GM13976 (cell line): ENCODE measurements around the gene ANO1.

Experiments
- DNase-seq: peaks from one replicate; pipeline ENCODE4 v3.0.0; 2012; ENCODE audit warnings: low spot score
- in situ Hi-C: fragments of 300-500 bp; cut with MboI; formaldehyde crosslinking; loops from one replicate; pipeline ENCODE4 v1.12.0; 2022; ENCODE audit warnings: low sequenced_read_pairs, mixed read lengths, inconsistent platforms; ENCODE audit not compliant: unreplicated experiment
- TF ChIP-seq, protein P1 (sequence below): IDR thresholded peaks from 2 replicates; pipeline ENCODE4 v1.5.1; 2012; ENCODE audit warnings: borderline replicate concordance, mild to moderate bottlenecking; ENCODE audit not compliant: insufficient read depth; ENCODE audit errors: extremely low read depth, missing control alignments, control extremely low read depth

Gene ANO1

DNA sequence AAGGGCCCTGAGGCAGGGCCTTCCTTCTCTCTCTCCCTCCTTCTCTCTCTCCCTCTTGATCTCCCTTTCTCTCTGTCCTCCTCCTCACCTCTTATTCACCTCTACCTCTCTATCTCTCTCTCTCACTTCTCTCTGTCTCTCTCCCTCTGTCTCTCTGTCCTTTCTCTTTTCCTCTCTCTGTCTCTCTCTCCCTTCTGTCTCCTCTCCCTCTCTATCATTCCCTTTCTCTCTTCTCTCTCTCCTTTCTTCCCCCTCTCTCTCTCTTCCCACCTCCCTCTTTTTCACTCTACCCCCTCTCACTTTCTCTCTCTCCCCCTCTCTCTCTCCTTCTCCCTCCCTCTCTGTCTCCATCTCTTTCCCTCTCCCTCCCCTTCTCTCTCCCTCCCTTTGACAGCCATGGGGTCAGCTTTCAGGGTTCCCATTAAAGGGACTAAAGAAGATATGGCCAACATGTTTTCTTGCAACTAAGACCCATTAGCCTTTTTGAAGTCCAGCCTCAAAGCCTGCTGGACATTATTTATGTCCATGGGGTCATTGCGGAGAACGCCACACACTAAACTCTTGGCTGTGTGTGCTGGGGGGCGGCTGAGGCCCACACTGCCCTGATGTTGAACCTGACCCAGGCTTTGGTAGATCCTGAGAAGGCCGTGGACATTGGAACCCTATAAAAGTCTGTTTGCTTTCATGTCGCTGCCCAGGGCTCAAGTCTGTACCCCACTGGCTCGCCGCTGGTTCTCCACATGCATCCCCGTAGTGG, 15.0 kb downstream of the ANO1 start:
- in situ Hi-C loops, result no loop called here
- DNase-seq, result no peak
- TF ChIP-seq, protein P1, sequence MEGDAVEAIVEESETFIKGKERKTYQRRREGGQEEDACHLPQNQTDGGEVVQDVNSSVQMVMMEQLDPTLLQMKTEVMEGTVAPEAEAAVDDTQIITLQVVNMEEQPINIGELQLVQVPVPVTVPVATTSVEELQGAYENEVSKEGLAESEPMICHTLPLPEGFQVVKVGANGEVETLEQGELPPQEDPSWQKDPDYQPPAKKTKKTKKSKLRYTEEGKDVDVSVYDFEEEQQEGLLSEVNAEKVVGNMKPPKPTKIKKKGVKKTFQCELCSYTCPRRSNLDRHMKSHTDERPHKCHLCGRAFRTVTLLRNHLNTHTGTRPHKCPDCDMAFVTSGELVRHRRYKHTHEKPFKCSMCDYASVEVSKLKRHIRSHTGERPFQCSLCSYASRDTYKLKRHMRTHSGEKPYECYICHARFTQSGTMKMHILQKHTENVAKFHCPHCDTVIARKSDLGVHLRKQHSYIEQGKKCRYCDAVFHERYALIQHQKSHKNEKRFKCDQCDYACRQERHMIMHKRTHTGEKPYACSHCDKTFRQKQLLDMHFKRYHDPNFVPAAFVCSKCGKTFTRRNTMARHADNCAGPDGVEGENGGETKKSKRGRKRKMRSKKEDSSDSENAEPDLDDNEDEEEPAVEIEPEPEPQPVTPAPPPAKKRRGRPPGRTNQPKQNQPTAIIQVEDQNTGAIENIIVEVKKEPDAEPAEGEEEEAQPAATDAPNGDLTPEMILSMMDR, result no peak

DNA sequence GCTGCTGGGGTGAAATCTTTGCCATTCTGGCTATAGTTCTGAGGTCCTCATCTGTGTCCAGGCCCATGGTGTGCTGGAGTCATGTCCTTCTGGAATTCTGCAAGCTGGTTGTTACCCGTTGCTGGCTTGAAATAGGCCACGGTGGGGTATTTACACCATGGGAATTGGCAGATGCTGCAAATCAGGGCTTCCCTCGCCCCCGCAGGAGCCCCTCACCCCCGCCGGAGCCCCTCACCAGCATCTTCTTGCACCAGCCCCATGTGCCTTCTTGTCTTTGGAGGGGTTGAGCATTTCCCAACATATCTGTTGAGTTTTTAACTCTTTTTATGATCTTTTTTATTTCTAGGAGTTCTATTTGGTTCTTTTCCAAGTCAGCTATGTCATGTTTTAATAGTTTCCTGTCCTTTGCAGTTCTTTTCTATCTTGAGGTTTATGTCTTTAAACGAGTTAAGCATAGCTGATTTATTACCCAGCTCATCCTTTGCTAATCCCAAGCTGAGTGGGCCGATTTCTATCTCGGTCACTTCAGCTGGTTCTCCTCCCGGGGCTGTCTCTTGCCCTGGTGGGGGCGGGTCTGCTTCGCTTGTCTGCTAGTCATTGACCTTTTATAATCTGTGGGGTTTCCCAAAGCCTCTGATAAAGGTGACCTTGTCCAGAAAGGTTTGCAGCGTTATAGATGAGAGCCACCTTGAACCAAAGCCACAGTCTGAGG, 17.6 kb downstream of the ANO1 start:
- DNase-seq, result no peak
- in situ Hi-C loops, result no loop called here
- TF ChIP-seq, protein P1, result no peak

DNA sequence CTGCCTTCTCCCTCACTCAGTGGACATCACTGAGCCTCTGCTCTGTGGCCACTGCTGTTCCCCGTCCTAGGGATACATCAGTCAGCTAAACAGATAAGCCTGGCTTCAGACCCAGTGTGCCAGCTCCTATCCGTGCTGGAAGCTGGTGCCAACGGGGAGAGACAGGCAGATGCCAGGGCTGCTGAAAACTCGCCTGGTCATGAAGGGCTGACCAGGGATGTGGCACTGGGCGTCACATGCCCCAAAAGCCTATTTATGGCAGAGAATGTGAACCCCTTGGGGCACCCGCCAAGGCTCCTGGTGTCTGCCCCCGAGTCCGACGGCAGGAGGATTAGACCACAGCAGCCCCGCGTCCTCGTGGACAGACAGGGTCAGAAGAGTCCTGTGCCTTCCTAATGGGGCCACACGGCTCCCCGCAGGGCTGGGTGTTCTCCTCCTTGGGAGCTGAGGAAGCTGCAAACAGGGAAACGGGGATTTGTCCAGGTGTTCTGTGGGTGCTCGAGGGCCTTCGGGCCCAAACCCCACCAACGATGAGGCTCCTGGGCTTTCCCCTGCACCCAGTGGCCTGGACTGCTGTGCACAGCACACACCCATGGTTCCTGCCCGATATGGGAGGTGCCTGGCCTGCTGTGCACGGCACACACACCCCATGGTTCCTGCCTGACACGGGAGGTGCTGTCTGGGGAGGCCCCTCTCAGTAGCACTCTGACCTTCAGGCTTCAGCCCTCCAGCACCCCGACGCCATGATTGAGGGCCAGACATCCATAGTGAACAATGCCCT, 19.9 kb downstream of the ANO1 start:
- in situ Hi-C loops, result no loop called here
- TF ChIP-seq, protein P1, result no peak
- no peak for DNase-seq

DNA sequence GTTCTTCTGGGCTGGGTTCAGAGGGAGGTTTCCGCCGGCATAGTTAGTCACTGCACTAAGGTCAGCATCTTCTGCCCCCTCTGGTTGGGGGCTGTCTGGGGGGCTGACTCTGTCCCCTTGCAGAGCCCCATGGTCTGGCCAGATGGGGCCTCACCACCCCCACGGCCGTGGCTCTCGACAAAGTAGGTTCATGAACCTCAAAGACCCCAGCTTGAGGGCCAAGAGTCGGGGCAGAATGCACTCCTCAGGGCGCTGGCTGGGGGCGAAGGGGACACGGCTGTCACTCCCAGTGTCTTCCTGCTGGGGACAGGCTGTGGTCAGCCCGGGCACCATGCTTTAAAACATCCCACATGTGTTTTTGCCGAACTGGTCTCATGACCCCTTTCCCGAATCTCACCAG, 20.8 kb downstream of the ANO1 start:
- in situ Hi-C loops, result no loop called here
- no peak for DNase-seq
- TF ChIP-seq, protein P1, result no peak

DNA sequence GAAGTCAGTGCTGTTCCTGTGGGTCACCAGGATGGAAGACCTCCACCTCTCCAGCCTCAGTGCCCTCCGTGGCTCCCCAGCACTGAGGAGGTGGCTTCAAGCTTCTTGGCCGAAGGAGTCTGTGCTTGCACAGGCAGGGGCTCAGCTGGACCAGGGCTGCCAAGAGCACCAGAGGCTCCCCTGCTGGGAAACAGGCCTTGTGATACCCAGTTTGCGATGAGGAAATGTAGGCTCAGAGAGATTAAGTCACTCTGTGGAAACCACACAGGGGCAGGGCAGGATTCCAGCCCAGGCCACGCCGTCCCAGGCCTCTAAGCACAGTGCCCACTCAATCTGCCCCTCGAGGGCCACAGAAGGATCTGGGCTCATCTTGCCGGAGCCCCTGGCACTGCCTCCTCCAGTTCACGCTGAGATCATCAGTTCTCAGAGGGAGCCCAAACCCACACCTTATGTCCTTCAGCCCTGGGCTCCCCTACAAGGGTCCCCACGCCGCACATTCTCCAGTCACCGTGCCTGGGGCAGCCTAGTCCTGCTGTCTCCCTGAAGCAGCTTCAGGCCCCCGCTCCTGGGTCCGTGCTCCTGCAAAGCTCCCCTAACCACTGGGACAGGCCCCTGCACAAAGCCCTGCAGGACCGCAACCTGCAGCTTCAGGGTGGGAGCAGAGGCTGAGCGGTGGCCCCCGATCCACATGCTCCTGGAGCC, 21.6 kb downstream of the ANO1 start:
- in situ Hi-C loops, result no loop called here
- TF ChIP-seq, protein P1, result no peak
- DNase-seq, result no peak

DNA sequence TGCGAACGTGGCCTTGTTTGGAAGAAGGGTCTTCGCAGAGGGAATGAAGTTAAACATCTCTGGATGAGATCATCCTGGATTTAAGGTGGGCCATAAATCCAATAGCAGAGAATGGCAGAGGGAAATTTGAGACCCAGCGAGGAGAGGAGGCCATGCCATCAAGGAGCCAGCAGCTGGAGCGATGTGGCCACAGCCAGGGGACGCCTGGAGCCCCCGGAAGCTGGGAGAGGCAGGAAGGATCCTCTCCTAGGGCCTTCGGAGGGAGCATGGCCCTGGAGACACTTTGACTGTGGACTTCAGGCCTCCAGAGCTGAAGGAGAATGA, 22.1 kb downstream of the ANO1 start:
- no peak for DNase-seq
- TF ChIP-seq, protein P1, result no peak

More for the DNA sequence above, 22.1 kb downstream of the ANO1 start:
- in situ Hi-C loops, result no loop called here
